SIG-M5 treated with dmso at 0.1 percent for 504 hours (cell line): Measurements from ENCODE around the gene ATG2A.

ENCODE experiments used
- DNase-seq: peaks from one replicate; lab custom pipeline; 2025; ENCODE audit not compliant: unreplicated experiment; lab: John Stamatoyannopoulos, UW

ATG2A gene

DNA sequence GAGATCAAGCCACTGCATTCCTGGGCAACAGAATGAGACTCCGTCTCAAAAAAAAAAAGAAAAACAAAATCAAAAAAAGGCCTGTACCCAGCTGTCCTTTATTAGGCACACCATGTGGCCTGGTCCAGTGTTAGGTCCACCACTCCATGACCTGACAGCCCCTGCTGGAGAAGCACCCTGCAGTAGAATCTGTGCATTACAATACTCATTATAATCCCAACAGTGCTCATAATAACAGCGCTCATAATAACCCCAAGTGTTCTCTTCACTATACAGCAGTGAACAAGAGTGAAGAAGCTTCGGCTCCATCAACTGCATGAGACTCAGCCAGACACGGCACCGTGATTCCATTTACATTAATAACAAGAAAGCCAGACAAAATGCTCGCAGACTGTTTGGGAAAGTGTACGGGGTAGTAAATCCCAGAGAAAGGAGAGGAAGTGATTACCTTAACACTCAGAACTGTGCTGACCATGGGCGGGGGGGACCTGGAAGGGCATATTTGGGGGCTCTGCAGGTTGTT, 29.7 kb downstream of the ATG2A start:
- DNase-seq, result no peak

GRCh38 chr11:64885367-64886286, 31.4 kb downstream of the ATG2A start:
- DNase-seq, result peak; percentile 99

DNA sequence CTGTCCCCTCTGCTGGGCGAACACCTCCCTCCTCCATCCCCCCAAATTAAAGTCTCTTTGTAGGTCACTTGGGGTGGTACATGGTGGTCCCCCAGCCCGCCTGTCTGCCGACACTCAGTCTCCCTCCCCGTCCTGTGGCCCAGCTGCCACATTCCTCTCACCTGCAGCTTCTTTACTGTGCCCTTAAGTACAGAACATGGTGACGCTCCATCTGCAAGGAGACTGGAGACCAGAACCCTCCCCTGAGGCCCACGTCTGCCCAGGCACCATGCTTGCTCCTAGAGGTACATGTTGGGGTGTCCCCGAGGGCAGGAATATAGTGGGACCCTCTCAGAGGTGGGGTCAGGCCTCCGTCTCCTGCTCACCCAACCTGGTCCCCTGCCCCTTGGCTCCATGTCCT, 33.0 kb downstream of the ATG2A start:
- no peak for DNase-seq

- no peak for DNase-seq
These were observed 33.4 kb downstream of the ATG2A start for GRCh38 chr11:64883575-64883974.

DNA sequence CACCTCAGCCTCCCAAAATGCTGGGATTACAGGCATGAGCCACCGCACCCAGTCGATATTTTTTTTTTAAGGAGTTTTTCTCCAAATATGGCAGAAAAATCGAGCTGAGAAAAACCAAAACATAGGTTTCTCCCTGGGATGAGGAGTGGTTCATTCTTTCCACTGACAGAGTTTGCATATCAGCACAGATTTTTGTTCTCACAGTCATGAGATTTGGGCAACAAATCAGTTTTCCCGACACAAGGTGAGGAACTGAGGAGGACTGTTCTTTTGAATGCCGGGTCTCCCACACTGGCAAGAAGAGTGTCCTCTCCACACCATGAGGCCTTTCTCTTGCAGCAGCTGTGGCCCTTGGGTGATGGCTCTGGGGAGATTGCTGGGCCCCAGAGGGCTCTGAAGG, 34.8 kb downstream of the ATG2A start:
- DNase-seq, result no peak

GRCh38 chr11:64881476-64881875, 35.5 kb downstream of the ATG2A start:
- no peak for DNase-seq

- DNase-seq, result no peak
These were observed 36.6 kb downstream of the ATG2A start for GRCh38 chr11:64880240-64881001.

DNA sequence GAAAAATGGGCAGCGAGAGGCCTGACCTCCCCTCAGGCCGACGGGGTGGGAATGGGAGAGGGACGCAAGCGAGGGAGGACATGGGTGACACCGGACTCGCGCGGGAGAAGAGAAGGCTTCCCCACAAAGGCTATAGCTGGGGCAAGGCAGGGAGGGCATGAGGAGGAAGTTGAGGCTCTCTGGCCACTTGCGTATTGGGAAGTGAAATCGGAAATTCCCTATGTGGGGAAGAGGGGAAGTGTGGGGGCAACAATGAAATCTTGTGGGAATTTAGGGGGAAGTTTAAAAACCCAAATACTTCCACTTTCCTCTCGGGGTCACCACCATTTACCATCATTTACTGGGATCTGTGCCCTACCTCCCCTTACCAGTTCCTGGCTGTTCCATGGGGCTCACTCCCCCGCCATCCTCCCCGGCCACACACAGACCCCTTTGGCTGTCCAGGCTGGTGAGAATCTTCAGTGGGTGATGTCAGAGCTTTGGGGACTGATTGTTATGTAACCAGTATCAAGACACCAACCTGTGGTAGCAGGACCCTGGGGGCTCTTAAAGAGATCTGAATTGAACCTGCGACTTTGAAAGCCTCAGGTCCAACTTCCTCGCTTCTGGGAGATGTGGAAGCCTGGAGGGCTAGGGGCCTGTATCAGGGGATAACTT, 37.6 kb downstream of the ATG2A start:
- peak; percentile 51 for DNase-seq

DNA sequence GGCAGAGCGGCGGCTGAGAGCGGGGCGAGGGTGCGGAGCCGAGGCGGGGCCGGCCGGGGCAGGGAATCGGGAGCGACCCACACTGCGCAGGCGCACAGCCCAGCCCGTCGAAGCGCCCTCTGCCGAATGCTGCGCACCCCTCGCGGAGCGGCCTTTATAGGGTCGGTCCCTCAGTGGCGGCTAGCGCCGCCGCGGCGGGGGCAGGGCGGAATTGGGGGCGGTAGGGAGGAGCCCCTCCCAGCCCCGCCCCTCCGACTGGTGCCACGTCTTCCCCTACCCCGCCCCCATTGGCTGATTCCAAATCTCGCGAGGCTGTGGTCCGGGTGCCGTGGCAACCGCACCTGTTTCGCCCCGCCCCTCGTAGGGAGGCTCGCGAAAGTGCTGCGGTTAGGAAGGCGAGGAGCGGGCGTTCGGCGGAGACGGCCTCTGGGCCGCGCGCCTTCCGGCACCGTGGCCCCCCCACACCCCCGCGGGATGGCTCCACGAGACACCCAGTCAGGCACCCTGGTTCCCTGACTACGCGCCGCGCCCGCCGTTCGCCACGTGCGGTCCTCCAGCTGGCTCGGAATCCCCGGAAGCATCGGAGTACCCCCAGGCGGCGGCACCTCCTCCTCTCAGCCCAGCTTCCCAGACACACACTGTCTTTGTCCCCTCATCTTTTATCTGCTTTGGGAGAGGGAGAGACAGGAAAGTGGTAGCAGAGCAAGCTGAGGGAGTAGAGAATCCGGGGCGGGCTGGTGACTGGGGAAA, 38.3 kb downstream of the ATG2A start, which contains the start of gene EHD1:
EHD1 (minus strand) TSS at position 128 of the 750 bp plus-strand sequence. CDS start 157 bp downstream, outside the sequence.
- DNase-seq, result peak; percentile 95

- peak; percentile 45 for DNase-seq
These were observed 38.9 kb downstream of the ATG2A start for GRCh38 chr11:64878223-64878493.

DNA sequence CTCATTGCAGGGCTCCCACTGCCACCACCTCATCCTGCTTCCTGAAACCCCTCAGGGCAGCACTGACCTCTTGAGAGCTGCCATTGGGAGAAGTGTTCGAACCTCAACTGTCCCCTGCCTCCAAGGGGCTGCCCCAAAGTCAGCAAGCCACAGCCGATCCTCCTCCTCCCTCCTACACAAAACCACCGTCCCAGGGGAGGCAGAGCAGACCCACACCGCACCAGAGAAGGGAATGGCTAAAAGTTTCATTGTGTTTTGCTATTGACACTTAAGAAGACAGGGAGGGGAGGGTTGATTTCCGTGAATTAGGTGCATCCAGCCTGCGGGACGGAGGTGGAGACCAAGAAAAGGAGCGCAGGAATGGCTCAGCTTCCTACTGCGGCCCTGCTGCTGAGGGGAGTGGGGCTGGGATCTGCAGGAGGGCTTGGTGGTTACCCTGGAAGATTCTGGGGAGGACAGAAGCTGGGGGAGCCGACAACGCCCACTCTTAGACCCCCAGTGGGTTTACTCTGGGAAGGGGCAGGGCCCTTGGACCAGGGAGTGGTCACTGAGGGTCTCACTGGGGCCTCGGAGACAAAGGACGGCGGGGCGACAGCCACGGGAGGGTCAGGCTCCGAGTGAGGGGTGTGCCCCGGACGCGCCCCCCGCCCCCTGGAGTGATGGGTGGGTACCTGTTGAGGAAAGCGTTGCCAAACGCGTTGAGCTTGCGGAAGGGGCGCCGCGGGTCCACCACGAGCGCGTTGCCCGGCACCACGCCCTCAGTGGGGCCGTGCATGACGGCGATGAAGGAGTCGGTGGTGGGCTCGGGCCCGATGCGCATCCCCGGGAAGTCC, 39.4 kb downstream of the ATG2A start:
- no peak for DNase-seq

GRCh38 chr11:64876835-64877341, 40.1 kb downstream of the ATG2A start:
- DNase-seq, result peak; percentile 51

DNA sequence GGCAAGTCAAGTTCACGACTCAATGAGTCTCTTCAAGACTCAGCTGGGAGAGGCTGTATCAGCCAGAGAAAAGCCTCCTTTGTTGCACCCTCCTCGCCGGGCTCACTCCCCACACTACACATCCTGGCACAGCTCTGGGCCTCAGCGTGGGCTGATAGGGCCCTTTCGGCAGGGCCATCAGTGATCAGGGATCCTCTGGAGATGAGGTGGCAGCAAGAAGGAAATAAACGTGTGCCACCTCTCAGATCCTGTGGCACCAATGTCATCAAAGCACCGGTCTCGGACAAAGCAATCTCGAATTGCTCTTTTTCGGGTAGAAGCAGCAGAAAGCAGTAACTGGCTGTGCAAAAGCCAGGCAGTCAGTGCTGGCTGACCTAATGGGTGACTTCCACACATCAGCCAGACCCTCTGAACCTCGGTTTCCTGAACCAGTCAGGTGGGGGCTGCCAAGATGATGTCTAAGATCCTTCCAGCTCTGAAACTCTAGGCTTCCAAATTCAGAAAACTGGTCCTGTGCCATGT, 40.7 kb downstream of the ATG2A start:
- DNase-seq, result no peak

- peak; percentile 97 for DNase-seq
These were observed 41.4 kb downstream of the ATG2A start for GRCh38 chr11:64875369-64876228.

DNA sequence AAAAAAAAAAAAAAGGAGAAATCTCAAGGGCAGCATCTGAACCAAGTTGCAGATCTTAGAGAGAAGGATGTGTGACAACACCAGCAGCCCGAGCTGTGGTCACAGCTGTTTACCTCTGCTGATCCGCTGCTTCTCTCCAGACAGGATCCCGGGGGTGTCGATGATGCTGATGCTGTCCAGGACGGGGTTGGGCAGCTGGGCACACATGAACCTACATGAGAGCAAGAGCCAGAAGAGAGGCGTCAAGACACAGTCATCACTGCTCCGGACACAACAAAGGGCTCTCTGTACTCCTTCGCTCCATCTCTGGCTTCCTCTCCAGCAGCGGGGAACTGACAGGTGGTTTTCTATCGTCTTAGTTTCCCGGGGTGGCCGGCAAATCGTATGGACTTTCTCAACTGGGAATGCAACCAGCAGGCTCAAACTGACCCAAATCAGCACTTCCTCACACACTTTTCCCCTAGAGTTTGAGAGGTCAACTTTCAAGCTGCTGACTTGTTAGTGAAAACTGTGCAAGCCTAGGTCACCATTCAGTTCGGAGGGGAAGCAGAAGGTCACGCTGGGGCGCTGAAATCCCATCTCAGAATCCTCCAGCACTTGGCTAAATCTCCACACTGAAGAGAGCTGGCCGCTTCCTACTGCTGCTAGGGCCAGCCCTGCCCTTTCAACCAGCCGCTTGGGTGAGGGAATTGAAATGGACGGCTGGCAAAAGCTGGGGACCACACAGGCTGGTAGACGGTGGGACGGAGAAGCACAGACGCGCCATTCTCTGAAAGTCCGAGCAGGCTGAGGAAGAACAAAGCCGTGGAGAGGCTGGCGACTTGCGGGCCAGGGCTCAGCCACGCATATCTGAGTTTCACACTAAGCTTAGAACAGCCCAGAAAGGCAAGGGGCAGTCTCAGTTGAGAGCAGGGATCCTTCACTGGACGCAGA, 42.4 kb downstream of the ATG2A start:
- DNase-seq, result no peak

DNA sequence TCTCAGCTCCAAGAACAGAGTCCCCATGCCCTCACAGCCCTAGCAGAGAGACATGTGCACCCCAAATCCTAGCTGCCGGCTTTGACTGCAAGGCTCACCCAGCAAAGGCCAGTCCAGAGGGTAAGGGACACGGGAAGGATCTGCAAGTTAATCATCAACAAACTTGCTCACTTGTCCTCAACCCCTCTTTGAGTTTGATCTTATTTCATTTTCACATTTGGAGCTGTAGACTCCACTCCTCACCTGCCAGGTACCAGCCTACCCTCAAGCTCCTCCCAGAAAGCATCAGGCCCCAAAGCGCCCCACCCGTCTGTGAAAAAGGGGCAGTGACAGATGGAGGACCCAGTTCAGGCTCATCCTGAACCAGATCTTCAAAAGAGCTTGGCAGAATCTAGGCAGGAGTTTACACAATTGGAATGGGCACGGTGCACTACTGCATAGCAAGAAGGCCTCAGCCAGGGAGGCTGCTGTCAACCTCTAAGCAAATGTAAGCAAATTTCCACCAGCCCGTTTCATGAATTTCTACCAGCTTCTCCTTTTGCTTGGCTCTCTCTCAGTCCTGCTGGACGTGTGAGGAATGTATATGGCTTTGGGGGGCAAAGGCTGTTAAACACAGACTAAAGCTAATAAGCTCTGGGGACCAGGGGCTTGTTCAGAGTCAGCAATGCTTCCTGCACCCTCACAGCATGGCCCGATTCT, 44.1 kb downstream of the ATG2A start:
- DNase-seq, result no peak

DNA sequence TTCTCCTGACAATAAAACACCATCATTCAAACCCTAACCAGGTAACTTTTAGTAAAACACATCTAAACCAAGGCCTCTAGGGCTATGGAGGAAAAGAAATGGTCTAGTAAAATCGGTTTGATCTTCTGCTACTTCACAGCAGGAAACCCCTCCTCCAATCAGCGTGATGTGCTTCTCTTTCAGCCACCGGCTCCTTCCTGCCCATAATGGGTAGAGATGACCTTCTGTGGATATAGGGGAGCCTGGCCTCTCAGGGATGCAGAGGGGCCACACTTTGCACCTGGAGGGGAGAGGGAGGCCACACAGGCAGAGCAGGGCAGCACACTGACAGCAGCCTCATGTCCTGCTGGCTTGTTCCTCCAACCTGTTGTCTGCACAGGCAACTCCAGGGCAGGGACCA, 45.5 kb downstream of the ATG2A start:
- no peak for DNase-seq
